ENCODE measurements around the gene GLI3.

The GLI3 gene

GRCh38 chr7:42021631-42022030 lies 215.4 kb downstream of the GLI3 start:
- no peak for TF ChIP-seq ZNF274 (IDR thresholded peaks at IDR 0.05; ENCODE audit: low read depth, low read length)
- no peak overlapping the region for H3K4me3 ChIP-seq (ENCODE audit: low read length)

DNA sequence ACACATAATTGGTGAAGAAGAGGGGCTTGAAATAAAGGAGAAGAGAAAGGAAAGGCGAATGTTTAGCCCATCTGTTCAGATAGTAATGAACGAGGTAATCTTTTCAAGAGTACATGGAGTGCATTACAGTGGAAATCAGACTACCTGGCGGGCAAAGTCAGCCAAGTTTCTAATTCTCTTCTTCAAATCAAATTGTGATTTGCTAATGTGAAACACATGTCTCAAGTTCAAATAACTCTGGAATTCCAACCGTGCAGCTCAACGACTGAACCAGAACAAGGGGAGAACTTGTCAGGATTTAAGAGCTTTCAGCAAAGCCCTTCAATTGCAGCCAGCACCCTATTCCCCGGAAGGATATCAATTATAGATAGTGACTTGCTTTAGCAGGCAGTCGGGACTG lies 216.9 kb downstream of the GLI3 start:
- no peak for TF ChIP-seq ZNF274 (IDR thresholded peaks at IDR 0.05; ENCODE audit: low read depth, low read length)
- no peak overlapping the region for H3K4me3 ChIP-seq (ENCODE audit: low read length)

DNA sequence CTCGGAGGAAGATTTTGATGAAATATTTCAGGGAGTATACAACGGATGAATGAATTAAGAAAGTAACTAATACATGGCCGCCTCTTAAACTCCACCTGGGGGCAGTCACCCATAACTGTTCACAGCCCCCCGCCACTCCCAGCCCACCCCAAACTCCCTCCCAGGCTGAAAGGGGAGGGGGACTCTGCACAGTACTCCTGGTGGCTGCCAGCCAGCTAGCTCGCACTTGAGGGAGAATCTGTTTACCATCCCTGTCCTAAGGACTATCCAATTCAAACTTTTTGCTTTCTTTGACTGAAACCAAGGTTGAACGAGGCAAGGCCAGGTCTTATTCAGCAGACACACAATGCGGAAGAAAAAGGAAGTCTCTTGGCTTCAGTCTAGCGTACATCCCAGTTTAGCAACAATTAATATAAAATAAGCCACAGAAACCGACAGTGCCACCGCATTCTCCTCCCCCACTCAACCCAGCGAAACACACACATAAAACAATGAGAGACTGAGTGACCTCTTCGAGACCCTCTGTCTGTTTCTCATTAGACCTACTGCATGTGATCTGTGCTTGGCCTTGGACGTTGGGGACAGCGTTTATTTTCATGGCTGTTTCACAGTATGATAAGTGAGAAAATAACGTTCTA lies 219.5 kb downstream of the GLI3 start:
- no peak overlapping the region for H3K4me3 ChIP-seq (ENCODE audit: low read length)
- TF ChIP-seq ZNF274 (IDR thresholded peaks at IDR 0.05; ENCODE audit: low read depth, low read length), result no peak

- H3K4me3 ChIP-seq (ENCODE audit: low read length), result no peak overlapping the region
- no peak for TF ChIP-seq ZNF274 (IDR thresholded peaks at IDR 0.05; ENCODE audit: low read depth, low read length)
These were observed 220.5 kb downstream of the GLI3 start for GRCh38 chr7:42016517-42016916.

- no peak for TF ChIP-seq ZNF274 (IDR thresholded peaks at IDR 0.05; ENCODE audit: low read depth, low read length)
- H3K4me3 ChIP-seq (ENCODE audit: low read length), result no peak overlapping the region
These were observed 222.1 kb downstream of the GLI3 start for GRCh38 chr7:42014625-42015618.

DNA sequence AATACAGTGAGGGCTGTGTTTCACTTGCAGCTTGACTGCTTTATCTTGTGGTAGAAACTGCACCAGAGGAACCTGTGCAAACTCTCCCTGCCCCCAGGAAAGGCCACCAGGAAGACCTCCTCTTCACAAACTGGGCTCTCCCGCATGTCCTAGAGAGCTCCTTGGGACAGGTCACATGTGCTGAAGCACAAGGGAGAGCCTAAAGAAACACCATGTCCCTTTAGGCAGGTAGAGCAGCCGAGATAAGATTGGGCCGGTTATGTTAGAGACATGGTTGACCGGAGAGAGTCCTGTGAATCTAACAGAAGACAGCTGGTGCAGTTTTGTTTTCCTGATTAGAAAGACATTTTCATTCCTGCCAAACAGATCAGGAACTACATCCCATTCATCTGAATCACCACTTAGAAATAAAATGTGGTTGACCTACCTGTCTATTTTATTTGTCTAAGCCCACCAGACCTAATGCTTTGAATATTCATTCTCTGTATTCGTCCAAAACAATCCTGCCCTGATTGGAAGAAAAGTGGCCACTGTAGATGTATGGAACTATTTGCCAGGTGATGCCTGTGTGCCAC lies 224.1 kb downstream of the GLI3 start:
- no peak for TF ChIP-seq ZNF274 (IDR thresholded peaks at IDR 0.05; ENCODE audit: low read depth, low read length)
- no peak overlapping the region for H3K4me3 ChIP-seq (ENCODE audit: low read length)

GRCh38 chr7:42012313-42012712 lies 224.7 kb downstream of the GLI3 start:
- H3K4me3 ChIP-seq (ENCODE audit: low read length), result no peak overlapping the region
- no peak for TF ChIP-seq ZNF274 (IDR thresholded peaks at IDR 0.05; ENCODE audit: low read depth, low read length)

DNA sequence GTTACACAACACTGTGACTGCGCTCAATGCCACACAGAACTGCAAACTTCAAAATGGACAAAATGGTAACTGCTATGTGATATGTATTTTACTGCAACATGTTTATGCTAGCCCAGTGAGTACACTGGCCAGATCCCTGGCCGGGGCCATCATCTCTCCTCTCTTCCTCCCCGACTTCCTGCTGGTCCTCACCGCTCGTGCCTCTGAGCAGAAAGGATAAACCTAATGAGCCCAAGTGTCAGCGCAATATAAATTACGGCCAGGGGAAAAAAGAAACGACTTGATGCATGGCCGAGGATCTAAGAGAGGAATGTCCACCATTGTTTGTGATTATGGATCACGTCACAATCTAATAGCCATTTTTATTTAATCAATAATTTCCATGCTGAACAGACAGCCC lies 225.2 kb downstream of the GLI3 start:
- no peak overlapping the region for H3K4me3 ChIP-seq (ENCODE audit: low read length)

GRCh38 chr7:42010751-42011150 lies 226.3 kb downstream of the GLI3 start:
- H3K4me3 ChIP-seq (ENCODE audit: low read length), result no peak overlapping the region
- TF ChIP-seq ZNF274 (IDR thresholded peaks at IDR 0.05; ENCODE audit: low read depth, low read length), result no peak

More for the DNA sequence above, 225.2 kb downstream of the GLI3 start:
- TF ChIP-seq ZNF274 (IDR thresholded peaks at IDR 0.05; ENCODE audit: low read depth, low read length), result no peak

DNA sequence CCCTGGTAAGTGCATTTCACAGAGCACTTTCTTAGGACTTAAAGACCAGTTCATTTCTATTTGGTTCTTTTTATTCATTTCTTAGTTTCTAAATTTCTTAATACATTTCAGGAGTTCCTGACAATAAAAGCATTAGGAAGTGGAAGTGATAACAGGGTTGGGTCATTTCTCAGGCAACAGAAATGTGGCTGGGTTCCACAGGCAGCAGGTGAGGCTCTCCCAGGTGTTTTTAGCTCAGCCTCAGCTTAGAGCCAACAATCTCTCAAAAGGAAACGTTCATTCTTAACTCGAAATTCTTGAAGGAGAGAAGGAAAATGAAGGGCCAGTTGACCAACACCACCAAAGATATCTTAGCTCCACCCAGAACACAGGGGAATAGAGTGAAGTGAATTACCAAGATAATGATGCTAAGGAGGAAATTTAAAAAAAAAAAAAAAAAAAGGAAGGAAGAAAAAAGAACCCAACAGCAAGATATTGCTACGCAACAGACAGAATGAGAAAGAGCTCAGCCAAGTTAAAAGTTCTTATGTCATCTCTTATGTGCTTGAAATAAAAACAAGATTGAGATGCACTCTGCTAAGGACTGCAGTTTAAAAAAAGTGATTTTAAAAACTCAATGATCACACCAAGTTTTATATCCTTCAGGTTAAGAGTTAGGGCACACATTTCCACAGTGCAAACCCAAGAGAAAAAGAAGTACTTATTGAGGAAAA lies 230.1 kb downstream of the GLI3 start:
- TF ChIP-seq ZNF274 (IDR thresholded peaks at IDR 0.05; ENCODE audit: low read depth, low read length), result no peak
- H3K4me3 ChIP-seq (ENCODE audit: low read length), result no peak overlapping the region

GRCh38 chr7:42002654-42003053 lies 234.4 kb downstream of the GLI3 start:
- no peak overlapping the region for H3K4me3 ChIP-seq (ENCODE audit: low read length)
- TF ChIP-seq ZNF274 (IDR thresholded peaks at IDR 0.05; ENCODE audit: low read depth, low read length), result no peak

DNA sequence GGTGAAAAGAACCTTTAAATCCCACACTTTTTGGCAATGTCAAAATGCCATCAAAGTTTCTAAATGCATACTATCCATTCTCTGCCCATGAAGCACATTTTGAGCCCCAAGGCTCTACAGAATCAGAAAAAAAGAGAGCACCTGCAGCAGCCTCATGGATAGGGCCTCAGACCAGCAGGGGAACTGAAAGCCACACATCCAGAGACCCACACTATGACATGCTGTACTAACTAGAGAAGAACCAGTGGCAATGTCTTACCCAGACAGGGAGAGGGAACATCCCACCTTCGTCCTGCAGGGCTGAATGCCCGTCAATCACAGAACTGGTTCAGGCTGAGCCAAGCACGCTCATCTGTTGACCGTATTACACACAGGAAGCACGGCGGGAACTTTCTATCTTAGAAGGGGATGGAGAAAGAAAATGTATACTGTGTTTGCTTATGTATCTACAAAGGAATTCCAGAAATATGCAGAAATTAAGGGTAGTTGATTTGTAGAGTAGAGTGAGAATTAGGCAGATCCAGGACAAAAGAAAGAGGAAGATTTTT lies 237.2 kb downstream of the GLI3 start:
- TF ChIP-seq ZNF274 (IDR thresholded peaks at IDR 0.05; ENCODE audit: low read depth, low read length), result no peak

GRCh38 chr7:41998041-41998440 lies 239.0 kb downstream of the GLI3 start:
- H3K4me3 ChIP-seq (ENCODE audit: low read length), result no peak overlapping the region

More for the DNA sequence above, 237.2 kb downstream of the GLI3 start:
- H3K4me3 ChIP-seq (ENCODE audit: low read length), result no peak overlapping the region

GRCh38 chr7:41997151-41997550 lies 239.9 kb downstream of the GLI3 start:
- no peak for TF ChIP-seq ZNF274 (IDR thresholded peaks at IDR 0.05; ENCODE audit: low read depth, low read length)
- no peak overlapping the region for H3K4me3 ChIP-seq (ENCODE audit: low read length)

More at GRCh38 chr7:41998041-41998440, 239.0 kb downstream of the GLI3 start:
- TF ChIP-seq ZNF274 (IDR thresholded peaks at IDR 0.05; ENCODE audit: low read depth, low read length), result no peak

Data from GM08714 (cell line).